C1 segment of cervical spinal cord (tissue), 14 donors: ENCODE results near the gene ICAM2.
"Not testable (repeated sequence)": the region's sequence is repeated elsewhere in the genome, so short reads cannot be mapped to it uniquely, and the experiment has no call there.

Source experiments
- DNase-seq, 14 donors: peaks; one replicate each; lab custom pipeline; 2025; lab: John Stamatoyannopoulos, UW

The ICAM2 gene

GRCh38 chr17:64009571-64010402 lies 10.6 kb downstream of the ICAM2 start:
- no peak for DNase-seq

- DNase-seq, result no peak
These were observed 11.6 kb downstream of the ICAM2 start for GRCh38 chr17:64008830-64009229.

GRCh38 chr17:64008346-64008745 lies 12.1 kb downstream of the ICAM2 start:
- DNase-seq, result no peak

- DNase-seq, result no peak
These were observed 12.6 kb downstream of the ICAM2 start for GRCh38 chr17:64007838-64008282.

GRCh38 chr17:64007089-64007837 lies 13.2 kb downstream of the ICAM2 start:
- not testable (repeated sequence) for DNase-seq

DNA sequence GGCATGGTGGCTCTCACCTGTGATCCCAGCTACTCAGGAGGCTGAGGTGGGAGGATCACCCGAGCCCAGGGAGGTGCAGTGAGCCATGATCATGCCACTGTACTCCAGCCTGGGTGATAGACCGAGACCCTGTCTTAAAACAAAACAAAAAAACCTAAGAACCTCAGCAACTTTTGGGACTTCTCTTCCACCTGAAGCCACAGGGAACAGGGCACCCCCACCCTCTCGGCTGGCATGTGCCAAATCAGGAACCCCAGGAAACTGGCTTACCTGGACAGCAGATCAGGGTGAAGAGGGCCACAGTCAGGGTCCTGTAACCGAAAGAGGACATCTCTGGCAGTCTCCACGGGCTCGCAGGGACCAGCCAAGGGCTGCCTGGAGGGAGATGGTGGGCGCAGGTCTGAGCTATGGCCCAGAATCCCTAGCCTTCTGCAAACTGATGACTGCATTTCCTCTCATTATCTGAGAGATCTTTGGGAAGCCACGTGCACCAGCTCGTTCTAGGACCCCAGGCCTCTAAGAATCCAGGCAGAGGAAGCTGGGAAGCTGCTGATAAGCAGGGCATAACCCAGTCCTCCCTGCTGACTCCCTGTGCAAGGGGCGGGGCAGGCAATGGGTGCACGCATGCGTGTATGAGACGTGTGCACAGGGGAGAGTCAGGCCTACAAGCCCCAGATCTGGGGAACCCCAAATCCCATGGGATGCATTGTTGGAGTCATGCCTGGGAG lies 13.9 kb downstream of the ICAM2 start:
- no peak for DNase-seq

GRCh38 chr17:64005734-64006167 lies 14.7 kb downstream of the ICAM2 start:
- no peak for DNase-seq

- no peak for DNase-seq
These were observed 15.3 kb downstream of the ICAM2 start for GRCh38 chr17:64004903-64005733.

DNA sequence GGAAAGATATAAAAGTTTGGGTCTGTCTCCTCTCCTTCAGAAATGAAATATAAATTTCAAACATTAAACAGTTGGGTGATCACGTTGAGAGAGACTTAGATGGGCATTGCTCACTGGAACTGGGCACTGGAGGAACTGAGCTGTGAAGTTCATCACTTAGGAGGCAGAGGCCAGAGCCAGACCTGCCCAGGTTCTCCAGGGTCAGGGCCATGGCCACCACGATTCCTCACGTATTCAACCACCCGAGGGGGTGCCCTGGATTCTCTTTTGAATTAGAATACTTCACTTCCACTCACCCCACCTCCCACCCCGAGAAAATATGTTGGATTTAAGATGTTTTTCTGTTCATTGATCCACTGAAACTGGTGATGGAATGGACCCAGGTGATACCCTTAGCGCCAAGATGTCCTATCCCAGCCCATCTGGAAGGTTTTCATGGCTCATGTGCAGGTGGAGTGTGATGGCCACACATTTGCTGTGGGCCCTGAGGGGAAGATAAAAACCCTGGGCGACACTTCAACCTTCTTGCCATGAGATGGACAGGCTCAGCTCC lies 16.1 kb downstream of the ICAM2 start:
- DNase-seq, result no peak

DNA sequence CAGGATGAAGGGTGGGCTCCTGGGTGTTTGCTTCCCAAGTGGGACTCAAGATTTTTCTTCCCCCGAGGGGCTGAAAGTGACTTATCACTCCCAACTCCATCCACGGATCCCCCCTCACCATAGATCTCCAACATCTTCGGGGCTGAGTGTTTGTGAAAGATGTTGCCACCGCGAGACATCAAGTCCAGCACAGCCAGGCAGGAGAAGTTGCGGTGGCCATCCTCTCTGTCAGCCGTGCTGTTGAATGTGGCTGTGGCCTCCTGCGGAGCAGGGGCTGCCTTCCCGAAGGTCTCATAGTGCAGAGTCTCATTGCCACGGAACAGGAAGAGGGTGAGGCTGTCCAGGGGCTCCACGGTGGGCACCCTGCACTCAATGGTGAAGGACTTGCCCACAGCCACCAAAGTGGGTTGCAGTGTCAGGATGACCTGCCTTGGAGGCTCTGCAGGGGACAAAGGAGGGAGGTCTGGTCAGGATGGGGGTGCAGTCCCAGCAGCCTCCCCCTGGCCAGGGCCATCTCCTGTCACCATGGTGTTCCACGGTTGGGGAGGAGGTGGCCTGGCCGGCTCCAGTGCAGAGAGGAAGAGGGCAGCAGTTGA lies 16.8 kb downstream of the ICAM2 start:
- DNase-seq, result no peak

DNA sequence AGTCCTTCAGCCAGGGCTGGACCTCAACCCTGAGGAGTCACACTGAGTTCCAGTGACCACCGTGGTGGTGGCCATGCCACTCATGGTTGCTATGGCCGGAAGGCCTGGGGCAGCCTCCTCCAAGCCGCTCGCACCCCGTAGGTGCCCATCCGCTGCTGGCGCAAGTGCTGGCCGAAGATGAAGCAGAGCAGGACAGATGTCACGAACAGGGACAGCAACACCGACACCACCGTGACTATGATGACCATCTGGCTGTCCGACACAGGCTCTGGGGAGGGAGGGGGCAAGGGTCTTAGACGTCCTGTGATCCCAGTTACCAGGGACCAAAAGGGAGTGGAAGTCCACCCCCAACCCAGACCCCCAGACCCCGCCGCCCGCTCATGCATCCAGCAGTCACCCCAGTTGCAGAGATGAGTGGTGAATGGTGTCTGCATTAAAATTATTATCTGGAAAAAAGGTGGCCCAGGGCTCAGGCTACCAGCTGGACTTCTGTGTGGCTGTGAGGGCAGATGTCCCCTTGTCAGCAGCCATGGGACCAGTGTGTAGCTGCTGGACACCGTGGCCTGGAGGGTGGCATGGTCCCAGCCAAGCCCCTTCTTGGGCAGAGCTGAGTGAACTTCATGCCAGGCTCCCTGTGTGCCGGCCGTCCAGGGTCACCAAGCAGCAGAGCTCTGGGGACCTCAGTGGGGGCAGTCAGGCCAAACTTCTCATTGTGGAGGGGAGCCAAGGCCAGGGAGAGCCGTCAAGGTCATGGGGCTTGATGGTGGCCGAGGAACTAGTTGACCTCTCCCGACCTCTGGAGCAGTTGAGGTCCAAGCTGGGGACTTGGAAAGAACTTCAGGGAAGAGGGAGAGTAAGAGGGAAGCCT lies 17.5 kb downstream of the ICAM2 start:
- DNase-seq, result no peak

- no peak for DNase-seq
These were observed 18.5 kb downstream of the ICAM2 start for GRCh38 chr17:64001763-64002529.

GRCh38 chr17:64001091-64001579 lies 19.3 kb downstream of the ICAM2 start:
- no peak for DNase-seq

DNA sequence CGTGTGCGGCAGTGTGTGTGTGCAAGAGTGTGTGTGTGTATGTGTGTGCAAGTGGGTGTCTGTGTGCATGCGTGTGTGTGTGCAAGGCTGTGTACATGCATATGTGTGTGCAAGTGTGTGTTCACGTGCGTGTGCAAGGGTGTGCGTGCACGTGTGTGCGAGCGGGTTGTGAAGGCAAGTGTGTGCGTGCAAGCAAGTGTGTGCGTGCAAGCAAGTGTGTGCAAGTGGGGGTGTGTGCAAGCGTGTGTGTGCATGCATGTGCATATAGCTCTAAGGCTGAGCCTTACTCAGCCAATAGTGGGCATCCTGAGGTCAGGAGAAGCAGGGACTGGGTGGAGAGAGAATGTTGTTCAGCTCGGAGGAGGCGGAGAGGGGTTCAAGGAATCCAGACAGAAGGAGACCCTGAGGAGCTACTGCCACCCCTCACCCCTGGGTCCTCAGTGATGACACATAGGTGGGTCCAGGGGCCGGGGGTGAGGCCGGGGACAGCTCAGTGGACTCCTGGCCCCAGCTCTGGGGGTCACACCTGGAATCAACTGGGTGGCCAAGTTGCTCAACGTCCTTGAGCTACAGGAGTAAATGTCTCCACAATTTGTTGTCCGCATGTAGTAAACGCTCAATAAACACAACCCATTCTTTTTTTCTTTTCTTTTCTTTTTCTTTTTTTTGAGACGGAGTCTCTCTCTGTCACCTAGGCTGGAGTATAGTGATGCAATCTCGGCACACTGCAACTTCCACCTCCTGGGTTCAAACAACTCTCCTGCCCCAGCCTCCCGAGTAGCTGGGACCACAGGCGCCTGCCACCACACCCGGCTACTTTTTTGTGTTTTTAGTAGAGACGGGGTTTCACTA lies 20.5 kb downstream of the ICAM2 start:
- DNase-seq, result no peak

DNA sequence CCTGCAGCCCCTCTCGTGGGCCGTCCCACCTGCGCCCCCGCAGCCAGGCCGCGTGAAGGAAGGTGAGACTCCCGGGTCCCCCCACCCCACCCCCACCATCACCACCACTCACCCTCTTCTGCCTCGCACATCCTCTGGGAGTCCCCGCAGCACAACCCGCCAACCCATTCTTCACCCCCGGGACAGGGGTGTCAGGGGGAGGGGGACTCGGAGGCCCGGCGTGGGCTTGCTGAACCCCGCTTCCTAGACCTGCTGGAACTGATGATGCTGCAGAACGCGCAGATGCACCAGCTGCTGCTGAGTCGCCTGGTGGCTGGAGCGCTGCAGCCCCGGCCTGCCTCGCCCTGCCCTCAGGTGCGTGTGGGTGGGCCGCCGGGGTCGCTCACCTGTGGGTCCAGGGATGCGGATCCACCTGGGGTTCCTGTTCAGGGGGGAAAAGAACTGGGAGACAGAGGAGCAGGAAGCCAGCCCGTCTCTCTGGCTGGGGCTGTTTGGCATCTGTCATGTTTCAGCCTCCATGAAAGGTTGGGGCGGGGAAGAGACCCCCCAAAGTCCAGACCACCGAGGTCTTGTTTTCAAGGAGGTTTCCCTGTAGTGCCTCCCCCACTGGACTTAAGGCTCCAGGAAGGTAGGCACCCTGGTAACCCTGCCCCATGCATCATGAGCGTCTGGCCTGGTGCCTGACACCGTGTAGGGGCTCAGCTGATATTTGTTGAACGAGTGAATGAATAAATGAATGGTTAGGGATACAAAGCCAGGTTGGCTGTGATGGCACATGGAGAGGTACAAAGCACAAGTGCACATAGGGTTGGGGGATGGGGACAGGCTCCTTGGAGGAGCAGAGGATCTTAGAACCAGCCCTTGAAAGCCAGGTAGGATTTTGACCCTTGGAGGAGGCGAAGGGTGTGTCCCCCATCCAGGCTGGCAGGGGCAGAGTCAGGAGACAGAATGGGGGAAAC lies 21.4 kb downstream of the ICAM2 start:
- no peak for DNase-seq

GRCh38 chr17:63998050-63998720 lies 22.2 kb downstream of the ICAM2 start, which contains the start of gene PRR29:
TSS of gene PRR29 (plus strand) at chr17:63998351. CDS start at chr17:63998365, 14 bp downstream.
- peak in 3 of 14 donors; percentile 12 to 50 (median 22) for DNase-seq
